Measurements from ENCODE around the gene PTCD1. TPM values are rescaled to one million over a fixed set of nuclear protein-coding genes. Genes with fewer than 3 reads are reported as not detected.

The PTCD1 gene
- total RNA-seq, 1 donor from 2014 or later = 10.5 TPM

DNA sequence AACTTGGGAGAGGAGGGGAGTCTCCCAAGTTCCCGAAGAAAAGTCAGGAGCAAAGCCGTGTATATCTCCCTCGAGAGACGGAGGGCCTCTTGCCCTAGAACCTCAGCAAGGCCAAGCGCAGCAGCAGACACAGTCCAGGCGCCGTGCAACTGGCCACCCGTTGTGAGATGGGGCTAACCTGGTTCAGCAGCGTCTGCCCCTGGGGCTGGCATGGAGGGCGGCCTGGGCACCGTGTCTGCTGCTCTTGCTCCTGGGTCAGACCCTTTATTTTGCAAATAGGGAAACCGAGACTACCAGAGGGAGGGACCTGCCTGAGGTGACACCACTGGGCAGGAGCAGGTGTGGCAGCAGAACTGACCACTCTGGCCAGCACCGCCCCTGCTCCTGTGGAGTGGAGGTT lies 13.9 kb upstream of the PTCD1 start:
- no peak overlapping the region for H3K4me2 ChIP-seq
- Mint-ChIP-seq H3K9me3 (no peaks in the 10 kb centered on the region), H3K27me3 (ENCODE audit: insufficient read depth, low read depth) (peaks cover 3% of the 10 kb centered on the region), H3K4me3 (no peak overlapping the region), H3K4me1 (no peaks in the 10 kb centered on the region), H3K36me3 (peaks cover 26% of the 10 kb centered on the region), H3K27ac (no peak overlapping the region)
- H2AFZ ChIP-seq (replicated peaks) = no peak overlapping the region
- no peaks in the 10 kb centered on the region for H3K36me3 ChIP-seq
- peaks cover 16% of the 10 kb centered on the region for H4K20me1 ChIP-seq (ENCODE audit: low read depth)
- H3K4me1 ChIP-seq = no peaks in the 10 kb centered on the region
- no peak overlapping the region for H3K4me3 ChIP-seq
- H3K9ac ChIP-seq = no peak overlapping the region
- TF ChIP-seq, protein P1, sequence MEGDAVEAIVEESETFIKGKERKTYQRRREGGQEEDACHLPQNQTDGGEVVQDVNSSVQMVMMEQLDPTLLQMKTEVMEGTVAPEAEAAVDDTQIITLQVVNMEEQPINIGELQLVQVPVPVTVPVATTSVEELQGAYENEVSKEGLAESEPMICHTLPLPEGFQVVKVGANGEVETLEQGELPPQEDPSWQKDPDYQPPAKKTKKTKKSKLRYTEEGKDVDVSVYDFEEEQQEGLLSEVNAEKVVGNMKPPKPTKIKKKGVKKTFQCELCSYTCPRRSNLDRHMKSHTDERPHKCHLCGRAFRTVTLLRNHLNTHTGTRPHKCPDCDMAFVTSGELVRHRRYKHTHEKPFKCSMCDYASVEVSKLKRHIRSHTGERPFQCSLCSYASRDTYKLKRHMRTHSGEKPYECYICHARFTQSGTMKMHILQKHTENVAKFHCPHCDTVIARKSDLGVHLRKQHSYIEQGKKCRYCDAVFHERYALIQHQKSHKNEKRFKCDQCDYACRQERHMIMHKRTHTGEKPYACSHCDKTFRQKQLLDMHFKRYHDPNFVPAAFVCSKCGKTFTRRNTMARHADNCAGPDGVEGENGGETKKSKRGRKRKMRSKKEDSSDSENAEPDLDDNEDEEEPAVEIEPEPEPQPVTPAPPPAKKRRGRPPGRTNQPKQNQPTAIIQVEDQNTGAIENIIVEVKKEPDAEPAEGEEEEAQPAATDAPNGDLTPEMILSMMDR (IDR thresholded peaks at IDR 0.05) = no peak
- no peaks in the 10 kb centered on the region for H3K9me3 ChIP-seq (ENCODE audit: low read depth)
- peaks cover 14% of the 10 kb centered on the region for H3F3A ChIP-seq (ENCODE audit: low read depth)
- H3K79me2 ChIP-seq (ENCODE audit: low read depth) = no peaks in the 10 kb centered on the region
- H3K27ac ChIP-seq = no peak overlapping the region
- no peak for DNase-seq (ENCODE audit: low spot score)
- no peaks in the 10 kb centered on the region for H3K27me3 ChIP-seq

DNA sequence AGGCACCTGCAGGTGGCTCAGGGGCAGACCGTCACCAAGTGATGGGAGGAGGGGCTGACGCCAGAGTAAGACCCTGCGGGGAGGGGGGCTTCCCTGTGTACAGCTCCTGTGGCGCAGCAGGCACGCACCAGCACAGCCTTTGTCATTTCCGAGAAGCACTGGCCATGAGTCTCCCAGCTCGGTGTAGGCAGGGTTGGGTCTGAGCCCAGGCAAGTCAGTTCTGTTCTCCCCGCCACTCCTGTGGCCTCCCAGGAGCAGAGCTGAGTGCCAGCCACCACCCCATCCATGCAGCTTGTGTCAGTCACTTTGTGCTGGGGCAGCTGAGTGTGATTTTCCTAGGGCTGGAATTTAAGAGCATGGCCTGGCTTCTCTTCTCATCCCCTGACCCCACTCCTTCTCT lies 13.3 kb upstream of the PTCD1 start:
- no peaks in the 10 kb centered on the region for H3K36me3 ChIP-seq
- H3K36me3 Mint-ChIP-seq = peaks cover 26% of the 10 kb centered on the region
- peaks cover 20% of the 10 kb centered on the region for H4K20me1 ChIP-seq (ENCODE audit: low read depth)
- no peak overlapping the region for H3K9ac ChIP-seq
- H3K27me3 Mint-ChIP-seq (ENCODE audit: insufficient read depth, low read depth) = peaks cover 3% of the 10 kb centered on the region
- no peak overlapping the region for H2AFZ ChIP-seq (replicated peaks)
- H3K9me3 ChIP-seq (ENCODE audit: low read depth) = no peaks in the 10 kb centered on the region
- no peak overlapping the region for H3K4me3 ChIP-seq
- no peak overlapping the region for H3K4me2 ChIP-seq
- H3K4me1 Mint-ChIP-seq = no peaks in the 10 kb centered on the region
- no peaks in the 10 kb centered on the region for H3K79me2 ChIP-seq (ENCODE audit: low read depth)
- H3K9me3 Mint-ChIP-seq = no peaks in the 10 kb centered on the region
- peaks cover 9% of the 10 kb centered on the region for H3F3A ChIP-seq (ENCODE audit: low read depth)
- TF ChIP-seq EZH2 (IDR thresholded peaks at IDR 0.05) = no peak
- no peak for TF ChIP-seq EZH2phosphoT487 (IDR thresholded peaks at IDR 0.05)
- TF ChIP-seq, protein P1 (IDR thresholded peaks at IDR 0.05) = no peak
- H3K27me3 ChIP-seq = no peaks in the 10 kb centered on the region
- no peaks in the 10 kb centered on the region for H3K4me1 ChIP-seq
- H3K4me3 Mint-ChIP-seq = no peak overlapping the region
- H3K27ac ChIP-seq = no peak overlapping the region
- DNase-seq (ENCODE audit: low spot score) = no peak
- H3K27ac Mint-ChIP-seq = no peak overlapping the region

DNA sequence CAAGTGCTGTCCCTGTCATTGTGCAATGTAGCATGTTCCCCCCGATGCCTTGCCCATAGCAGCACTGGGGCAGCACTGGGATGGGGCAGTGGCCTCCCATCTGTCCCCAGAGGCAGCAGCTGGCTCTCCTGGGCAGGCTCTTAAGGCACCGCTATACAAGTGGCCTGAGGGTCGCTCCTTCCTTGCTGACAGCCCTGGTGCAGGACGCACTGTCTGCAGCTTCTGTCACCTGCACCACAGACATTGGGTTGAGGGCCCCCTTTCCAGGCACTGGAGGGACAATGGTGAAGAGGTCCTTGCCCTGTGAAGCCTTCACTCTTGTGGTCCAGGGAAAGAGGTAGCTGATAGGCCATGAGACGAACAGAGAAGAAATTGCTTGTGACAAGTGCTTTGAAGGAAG lies 10.7 kb upstream of the PTCD1 start:
- H3K4me3 Mint-ChIP-seq = no peak overlapping the region
- TF ChIP-seq EZH2 (IDR thresholded peaks at IDR 0.05) (no peak), EZH2phosphoT487 (IDR thresholded peaks at IDR 0.05) (no peak)
- TF ChIP-seq, protein P1 (IDR thresholded peaks at IDR 0.05) = no peak
- no peaks in the 10 kb centered on the region for H3K9me3 Mint-ChIP-seq
- no peak overlapping the region for H2AFZ ChIP-seq (replicated peaks)
- peaks cover 5% of the 10 kb centered on the region for H3F3A ChIP-seq (ENCODE audit: low read depth)
- no peak overlapping the region for H3K4me3 ChIP-seq
- H3K27ac Mint-ChIP-seq = no peak overlapping the region
- no peak overlapping the region for H3K9ac ChIP-seq
- H3K27me3 ChIP-seq = no peaks in the 10 kb centered on the region
- no peak overlapping the region for H3K27ac ChIP-seq
- peaks cover 21% of the 10 kb centered on the region for H4K20me1 ChIP-seq (ENCODE audit: low read depth)
- H3K36me3 Mint-ChIP-seq = peaks cover 27% of the 10 kb centered on the region
- H3K4me1 ChIP-seq = no peaks in the 10 kb centered on the region
- no peak overlapping the region for H3K4me2 ChIP-seq
- no peaks in the 10 kb centered on the region for H3K9me3 ChIP-seq (ENCODE audit: low read depth)
- no peaks in the 10 kb centered on the region for H3K4me1 Mint-ChIP-seq
- no peaks in the 10 kb centered on the region for H3K79me2 ChIP-seq (ENCODE audit: low read depth)
- peaks cover 10% of the 10 kb centered on the region for H3K36me3 ChIP-seq
- no peak for DNase-seq (ENCODE audit: low spot score)
- peaks cover 3% of the 10 kb centered on the region for H3K27me3 Mint-ChIP-seq (ENCODE audit: insufficient read depth, low read depth)

DNA sequence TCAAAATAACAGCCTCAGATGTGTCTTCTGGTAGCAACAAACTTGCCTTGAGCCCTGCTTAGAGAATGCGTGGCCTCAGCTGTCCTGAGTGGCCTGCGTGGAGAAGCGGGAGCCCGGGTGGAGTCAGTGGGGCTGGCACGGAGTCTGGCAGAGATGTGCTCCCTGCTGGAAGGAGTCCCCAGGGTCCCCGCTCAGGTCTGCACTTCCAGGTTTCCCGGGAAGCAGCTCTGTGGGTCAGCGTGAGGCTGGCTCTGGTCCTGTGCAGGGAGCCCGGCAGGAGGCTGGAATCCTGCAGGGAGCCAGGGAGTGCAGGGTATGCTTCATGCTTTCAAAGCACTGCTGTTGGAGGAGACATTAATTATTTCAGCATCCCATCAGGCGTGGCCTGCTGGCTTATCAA lies 10.3 kb upstream of the PTCD1 start:
- Mint-ChIP-seq H3K4me3 (no peak overlapping the region), H3K4me1 (no peaks in the 10 kb centered on the region), H3K9me3 (no peaks in the 10 kb centered on the region), H3K27me3 (ENCODE audit: insufficient read depth, low read depth) (peaks cover 3% of the 10 kb centered on the region), H3K36me3 (peaks cover 26% of the 10 kb centered on the region), H3K27ac (no peak overlapping the region)
- peaks cover 5% of the 10 kb centered on the region for H3F3A ChIP-seq (ENCODE audit: low read depth)
- no peaks in the 10 kb centered on the region for H3K27me3 ChIP-seq
- no peaks in the 10 kb centered on the region for H3K9me3 ChIP-seq (ENCODE audit: low read depth)
- H2AFZ ChIP-seq (replicated peaks) = no peak overlapping the region
- TF ChIP-seq EZH2phosphoT487 (IDR thresholded peaks at IDR 0.05) (no peak), EZH2 (IDR thresholded peaks at IDR 0.05) (no peak)
- TF ChIP-seq, protein P1 (IDR thresholded peaks at IDR 0.05) = no peak
- no peak overlapping the region for H3K27ac ChIP-seq
- H4K20me1 ChIP-seq (ENCODE audit: low read depth) = peaks cover 26% of the 10 kb centered on the region
- no peak for DNase-seq (ENCODE audit: low spot score)
- H3K4me2 ChIP-seq = no peak overlapping the region
- peaks cover 10% of the 10 kb centered on the region for H3K36me3 ChIP-seq
- peaks cover 2% of the 10 kb centered on the region for H3K79me2 ChIP-seq (ENCODE audit: low read depth)
- no peaks in the 10 kb centered on the region for H3K4me1 ChIP-seq
- no peak overlapping the region for H3K4me3 ChIP-seq
- no peak overlapping the region for H3K9ac ChIP-seq
